Forelimb muscle (tissue), 1 donor: ENCODE measurements around the gene PLD1. TPM values are rescaled to one million over a fixed set of nuclear protein-coding genes. Genes with fewer than 3 reads are reported as not detected.
A peak's percentile ranks its signal among the peaks of the same experiment; 100 is the strongest.

Source experiments
- DNase-seq: peaks from one replicate; pipeline ENCODE4 v3.0.0-alpha.2; 2013; ENCODE audit warnings: low read depth
- polyA plus RNA-seq: library from polyadenylated mRNA; unstranded; fragments of 120-200 nt; gene quantifications from one replicate; pipeline ENCODE4 v1.2.1, GENCODE V29; 2013; ENCODE audit not compliant: insufficient read length

PLD1 gene
- polyA plus RNA-seq, 1 donor = 11.3 TPM

GRCh38 chr3:171745577-171746319, 64.5 kb downstream of the PLD1 start:
- no peak for DNase-seq

GRCh38 chr3:171744158-171744741, 66.0 kb downstream of the PLD1 start:
- DNase-seq = no peak

GRCh38 chr3:171743327-171744157, 66.7 kb downstream of the PLD1 start:
- DNase-seq = no peak

- no peak for DNase-seq
Measured at GRCh38 chr3:171741377-171741776, 68.9 kb downstream of the PLD1 start.

- no peak for DNase-seq
Measured at GRCh38 chr3:171736556-171736955, 73.7 kb downstream of the PLD1 start.

- no peak for DNase-seq
Measured at GRCh38 chr3:171733561-171733960, 76.7 kb downstream of the PLD1 start.

GRCh38 chr3:171732756-171733155, 77.5 kb downstream of the PLD1 start:
- DNase-seq = no peak

DNA sequence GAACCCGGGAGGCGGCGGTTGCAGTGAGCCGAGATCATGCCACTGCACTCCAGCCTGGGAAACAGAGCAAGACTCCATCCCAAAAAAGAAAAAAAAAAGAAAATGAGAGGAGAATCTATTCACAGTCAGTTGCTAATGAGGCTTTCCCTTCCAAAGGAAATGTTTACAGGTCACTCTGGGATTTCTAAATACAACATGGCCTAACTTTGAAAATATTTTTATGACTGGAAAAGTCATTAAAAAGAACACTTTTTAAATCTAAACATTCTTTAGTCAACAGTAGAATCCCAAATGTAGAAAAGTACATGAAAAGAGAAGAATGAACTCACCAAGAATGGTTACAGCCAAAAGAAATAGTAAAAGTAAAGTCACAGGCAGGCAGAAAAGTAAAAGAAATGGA, 78.6 kb downstream of the PLD1 start:
- DNase-seq = peak; percentile 45

- no peak for DNase-seq
Measured at GRCh38 chr3:171729452-171730334, 80.6 kb downstream of the PLD1 start.

DNA sequence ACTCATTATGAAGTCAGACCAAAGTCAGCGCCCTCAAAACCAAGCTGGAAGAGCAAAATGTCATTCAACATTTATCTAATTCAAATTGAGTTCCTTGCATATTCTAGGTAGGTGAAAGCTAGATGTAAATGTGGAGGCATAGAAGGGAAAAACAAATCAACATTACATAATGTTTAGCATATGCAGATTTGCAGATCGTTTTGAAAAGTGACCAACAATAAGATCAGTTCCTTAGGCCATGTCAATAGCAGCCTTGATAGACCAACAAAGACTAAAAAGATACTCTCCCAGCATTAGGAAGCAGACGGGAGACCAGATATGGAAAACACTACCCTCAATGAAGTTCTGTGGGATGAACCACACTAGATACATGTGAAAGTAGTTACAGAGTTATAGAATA, 83.0 kb downstream of the PLD1 start:
- DNase-seq = no peak

DNA sequence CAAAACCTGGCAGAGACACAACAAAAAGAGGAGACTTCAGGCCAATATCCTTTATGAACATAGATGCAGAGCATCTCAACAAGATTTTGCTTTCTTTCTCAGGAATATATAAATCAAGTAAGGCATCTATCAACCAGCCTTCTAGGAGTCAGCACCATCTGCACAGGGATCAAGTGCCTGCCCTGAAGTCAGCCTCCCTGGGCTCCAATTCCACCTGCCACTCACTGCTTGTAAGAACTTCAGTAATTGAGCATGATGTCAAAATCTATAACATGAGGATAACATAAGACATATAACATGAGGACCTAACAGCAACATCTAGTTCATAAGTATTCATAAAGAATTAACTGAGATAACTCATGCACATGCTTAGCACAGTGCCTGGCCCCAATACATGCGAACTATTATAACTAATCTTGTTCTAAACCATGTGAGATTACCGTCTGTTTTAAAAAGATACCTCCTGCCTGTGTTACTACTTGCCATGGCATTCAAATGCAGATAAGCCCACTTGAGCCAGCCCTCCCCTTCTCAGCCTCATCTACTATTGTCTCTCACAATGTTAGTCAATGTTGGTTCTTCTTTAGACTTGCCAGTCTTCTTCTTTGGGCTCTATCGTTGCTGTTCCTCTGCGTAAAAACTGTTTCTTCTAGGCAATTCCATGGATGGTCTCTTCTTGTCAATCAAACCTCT, 91.6 kb downstream of the PLD1 start:
- DNase-seq = no peak

DNA sequence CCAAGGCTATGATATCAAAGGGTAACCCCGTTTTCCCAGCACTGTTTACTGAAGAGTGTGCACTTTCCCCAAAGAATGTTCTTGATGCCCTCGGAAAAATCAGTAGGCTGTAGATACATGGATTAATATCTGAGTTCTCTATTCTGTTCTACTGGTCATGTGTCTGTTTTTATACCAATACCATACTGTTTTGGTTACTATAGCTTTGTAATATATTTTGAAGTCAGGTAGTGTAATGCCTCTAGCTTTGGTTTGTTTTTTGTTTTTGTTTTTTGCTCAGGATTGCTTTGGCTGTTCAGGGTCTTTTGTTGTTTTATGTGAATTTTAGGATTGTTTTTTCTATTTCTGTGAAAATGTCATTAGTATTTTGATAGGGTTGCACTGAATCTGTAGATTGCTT, 95.1 kb downstream of the PLD1 start:
- DNase-seq = no peak

- no peak for DNase-seq
Measured at GRCh38 chr3:171712171-171712938, 97.9 kb downstream of the PLD1 start.

GRCh38 chr3:171711461-171712170, 98.7 kb downstream of the PLD1 start:
- no peak for DNase-seq

DNA sequence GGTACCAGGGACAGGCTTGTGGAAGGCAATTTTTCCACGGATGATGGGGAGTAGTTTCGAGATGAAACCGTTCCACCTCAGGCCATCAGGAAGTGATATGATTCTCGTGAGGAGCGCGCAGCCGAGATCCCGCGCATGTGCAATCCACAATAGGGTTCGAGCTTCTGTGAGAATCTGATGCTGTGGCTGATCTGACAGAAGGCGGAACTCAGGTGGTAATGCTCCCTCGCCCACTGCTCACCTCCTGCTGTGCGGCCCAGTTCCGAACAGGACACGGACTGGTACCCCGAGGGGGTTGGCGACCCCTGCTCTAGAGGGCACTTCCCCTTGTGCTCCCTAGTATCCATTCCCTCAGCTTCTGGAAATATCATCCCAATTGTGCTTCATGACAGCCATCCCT, 99.9 kb downstream of the PLD1 start:
- DNase-seq = no peak

DNA sequence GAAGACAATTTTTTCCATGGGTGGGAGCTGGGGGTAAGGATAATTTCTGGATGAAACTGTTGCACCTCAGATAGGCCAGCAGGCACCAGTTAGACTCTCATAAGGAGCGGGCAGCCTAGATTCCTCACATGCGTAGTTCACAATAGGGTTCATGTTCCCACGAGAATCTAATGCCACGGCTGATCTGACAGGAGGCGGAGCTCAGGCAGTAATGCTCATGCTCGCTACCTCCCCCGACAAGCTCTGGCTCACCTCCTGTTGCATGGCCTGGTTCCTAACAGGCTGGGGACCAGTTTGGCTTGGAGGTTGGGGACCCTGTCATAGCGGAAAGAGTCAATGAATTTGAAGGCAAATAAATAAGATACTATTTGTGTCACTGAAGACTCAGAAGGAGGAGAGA, 105.5 kb downstream of the PLD1 start:
- no peak for DNase-seq

- no peak for DNase-seq
Measured at GRCh38 chr3:171704002-171704401, 106.3 kb downstream of the PLD1 start.

DNA sequence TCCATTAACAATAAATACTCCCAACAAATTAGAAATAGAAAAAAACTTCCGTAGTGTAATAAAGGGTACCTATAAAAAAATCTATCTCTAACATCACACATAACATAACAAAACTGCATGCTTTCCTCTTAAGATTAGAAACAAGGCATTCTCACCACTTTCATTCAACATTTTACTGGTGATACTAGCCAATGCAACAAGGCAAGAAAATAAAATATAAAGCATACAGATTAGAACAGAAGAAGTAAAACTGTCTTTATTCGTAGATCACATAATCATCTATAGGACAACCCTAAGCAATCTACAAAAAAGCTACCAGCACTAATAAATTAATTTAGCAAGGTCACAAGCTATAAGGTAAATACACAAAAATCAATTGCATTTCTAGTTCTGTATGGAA, 107.1 kb downstream of the PLD1 start:
- DNase-seq = no peak

- DNase-seq = no peak
Measured at GRCh38 chr3:171700653-171701052, 109.6 kb downstream of the PLD1 start.

- no peak for DNase-seq
Measured at GRCh38 chr3:171700157-171700556, 110.1 kb downstream of the PLD1 start.
